ENCODE results near the gene COX7A2. TPM values are rescaled to one million over a fixed set of nuclear protein-coding genes. Genes with fewer than 3 reads are reported as not detected.

The COX7A2 gene
- total and polyA plus RNA-seq, 2 of the 13 experiments (the other 11 are each of a cell fraction or from before 2014, with no cell fraction given) = 407 to 556 TPM

DNA sequence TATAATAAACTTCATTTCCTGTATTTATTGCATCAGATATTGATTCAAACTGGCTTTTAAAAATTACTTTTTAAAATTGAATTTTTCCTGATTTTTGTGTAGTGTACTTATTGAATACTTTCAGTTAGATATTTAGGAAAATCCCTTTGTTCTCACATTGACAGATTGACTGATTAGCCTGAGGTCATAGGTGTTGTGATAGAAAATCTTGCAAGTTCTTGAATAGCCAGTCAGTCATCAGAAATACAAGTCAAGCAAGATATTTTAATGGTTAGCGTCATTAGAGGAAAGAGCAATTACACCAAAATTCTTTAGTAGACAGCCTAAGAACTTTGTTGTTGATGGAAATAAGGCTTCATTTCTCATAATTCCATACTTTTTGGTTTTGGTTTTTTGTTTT lies 44.4 kb upstream of the COX7A2 start (continued):
- TF ChIP-seq, protein P1, sequence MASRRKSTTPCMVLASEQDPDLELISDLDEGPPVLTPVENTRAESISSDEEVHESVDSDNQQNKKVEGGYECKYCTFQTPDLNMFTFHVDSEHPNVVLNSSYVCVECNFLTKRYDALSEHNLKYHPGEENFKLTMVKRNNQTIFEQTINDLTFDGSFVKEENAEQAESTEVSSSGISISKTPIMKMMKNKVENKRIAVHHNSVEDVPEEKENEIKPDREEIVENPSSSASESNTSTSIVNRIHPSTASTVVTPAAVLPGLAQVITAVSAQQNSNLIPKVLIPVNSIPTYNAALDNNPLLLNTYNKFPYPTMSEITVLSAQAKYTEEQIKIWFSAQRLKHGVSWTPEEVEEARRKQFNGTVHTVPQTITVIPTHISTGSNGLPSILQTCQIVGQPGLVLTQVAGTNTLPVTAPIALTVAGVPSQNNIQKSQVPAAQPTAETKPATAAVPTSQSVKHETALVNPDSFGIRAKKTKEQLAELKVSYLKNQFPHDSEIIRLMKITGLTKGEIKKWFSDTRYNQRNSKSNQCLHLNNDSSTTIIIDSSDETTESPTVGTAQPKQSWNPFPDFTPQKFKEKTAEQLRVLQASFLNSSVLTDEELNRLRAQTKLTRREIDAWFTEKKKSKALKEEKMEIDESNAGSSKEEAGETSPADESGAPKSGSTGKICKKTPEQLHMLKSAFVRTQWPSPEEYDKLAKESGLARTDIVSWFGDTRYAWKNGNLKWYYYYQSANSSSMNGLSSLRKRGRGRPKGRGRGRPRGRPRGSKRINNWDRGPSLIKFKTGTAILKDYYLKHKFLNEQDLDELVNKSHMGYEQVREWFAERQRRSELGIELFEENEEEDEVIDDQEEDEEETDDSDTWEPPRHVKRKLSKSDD (CRISPR knock-in tag; IDR thresholded peaks at IDR 0.05; ENCODE audit: low read depth) = no peak

DNA sequence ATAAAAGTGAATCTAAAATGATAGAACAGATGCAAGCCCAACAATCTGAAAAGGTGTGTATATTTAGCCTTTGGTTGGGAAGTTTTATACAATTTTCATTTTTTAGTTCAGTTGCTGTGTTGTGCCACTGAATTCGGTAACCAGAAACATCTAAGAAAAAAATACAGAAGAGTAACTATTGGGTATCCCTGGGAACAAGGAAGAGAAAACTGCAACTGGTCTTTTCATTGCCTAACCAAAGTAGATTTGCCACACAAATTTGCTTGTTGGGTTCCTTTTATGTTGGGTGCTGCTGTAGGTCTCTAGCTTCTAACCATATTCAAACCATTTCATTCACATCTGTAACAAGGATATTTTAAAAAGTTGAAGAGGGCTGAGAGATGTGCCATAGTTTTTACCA lies 43.8 kb upstream of the COX7A2 start:
- POLR2A ChIA-PET = no interaction called here
- TF ChIP-seq, protein P2, sequence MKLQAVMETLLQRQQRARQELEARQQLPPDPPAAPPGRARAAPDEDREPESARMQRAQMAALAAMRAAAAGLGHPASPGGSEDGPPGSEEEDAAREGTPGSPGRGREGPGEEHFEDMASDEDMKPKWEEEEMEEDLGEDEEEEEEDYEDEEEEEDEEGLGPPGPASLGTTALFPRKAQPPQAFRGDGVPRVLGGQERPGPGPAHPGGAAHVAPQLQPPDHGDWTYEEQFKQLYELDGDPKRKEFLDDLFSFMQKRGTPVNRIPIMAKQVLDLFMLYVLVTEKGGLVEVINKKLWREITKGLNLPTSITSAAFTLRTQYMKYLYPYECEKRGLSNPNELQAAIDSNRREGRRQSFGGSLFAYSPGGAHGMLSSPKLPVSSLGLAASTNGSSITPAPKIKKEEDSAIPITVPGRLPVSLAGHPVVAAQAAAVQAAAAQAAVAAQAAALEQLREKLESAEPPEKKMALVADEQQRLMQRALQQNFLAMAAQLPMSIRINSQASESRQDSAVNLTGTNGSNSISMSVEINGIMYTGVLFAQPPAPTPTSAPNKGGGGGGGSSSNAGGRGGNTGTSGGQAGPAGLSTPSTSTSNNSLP (IDR thresholded peaks at IDR 0.05; ENCODE audit: low read depth, low read length) = no peak
- TF ChIP-seq, protein P3, sequence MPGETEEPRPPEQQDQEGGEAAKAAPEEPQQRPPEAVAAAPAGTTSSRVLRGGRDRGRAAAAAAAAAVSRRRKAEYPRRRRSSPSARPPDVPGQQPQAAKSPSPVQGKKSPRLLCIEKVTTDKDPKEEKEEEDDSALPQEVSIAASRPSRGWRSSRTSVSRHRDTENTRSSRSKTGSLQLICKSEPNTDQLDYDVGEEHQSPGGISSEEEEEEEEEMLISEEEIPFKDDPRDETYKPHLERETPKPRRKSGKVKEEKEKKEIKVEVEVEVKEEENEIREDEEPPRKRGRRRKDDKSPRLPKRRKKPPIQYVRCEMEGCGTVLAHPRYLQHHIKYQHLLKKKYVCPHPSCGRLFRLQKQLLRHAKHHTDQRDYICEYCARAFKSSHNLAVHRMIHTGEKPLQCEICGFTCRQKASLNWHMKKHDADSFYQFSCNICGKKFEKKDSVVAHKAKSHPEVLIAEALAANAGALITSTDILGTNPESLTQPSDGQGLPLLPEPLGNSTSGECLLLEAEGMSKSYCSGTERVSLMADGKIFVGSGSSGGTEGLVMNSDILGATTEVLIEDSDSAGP (CRISPR knock-in tag; IDR thresholded peaks at IDR 0.05; ENCODE audit: borderline replicate concordance) = no peak
- TF ChIP-seq, protein P4, sequence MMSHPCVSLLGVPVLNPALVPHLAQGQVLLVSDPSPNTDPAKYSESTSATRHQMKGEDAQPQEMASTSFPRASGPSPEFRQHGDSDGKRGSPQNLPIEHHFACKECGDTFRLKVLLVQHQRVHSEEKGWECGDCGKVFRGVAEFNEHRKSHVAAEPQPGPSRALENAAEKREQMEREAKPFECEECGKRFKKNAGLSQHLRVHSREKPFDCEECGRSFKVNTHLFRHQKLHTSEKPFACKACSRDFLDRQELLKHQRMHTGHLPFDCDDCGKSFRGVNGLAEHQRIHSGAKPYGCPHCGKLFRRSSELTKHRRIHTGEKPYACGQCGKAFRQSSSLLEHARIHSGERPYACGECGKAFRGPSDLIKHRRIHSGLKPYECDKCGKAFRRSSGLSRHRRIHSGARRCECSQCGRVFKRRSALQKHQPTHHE (CRISPR knock-in tag; IDR thresholded peaks at IDR 0.05; ENCODE audit: borderline replicate concordance) = no peak
- TF ChIP-seq AKAP8 (CRISPR knock-in tag; IDR thresholded peaks at IDR 0.05) (no peak), KLF16 (CRISPR knock-in tag; IDR thresholded peaks at IDR 0.05) (no peak)
- TF ChIP-seq, protein P5, sequence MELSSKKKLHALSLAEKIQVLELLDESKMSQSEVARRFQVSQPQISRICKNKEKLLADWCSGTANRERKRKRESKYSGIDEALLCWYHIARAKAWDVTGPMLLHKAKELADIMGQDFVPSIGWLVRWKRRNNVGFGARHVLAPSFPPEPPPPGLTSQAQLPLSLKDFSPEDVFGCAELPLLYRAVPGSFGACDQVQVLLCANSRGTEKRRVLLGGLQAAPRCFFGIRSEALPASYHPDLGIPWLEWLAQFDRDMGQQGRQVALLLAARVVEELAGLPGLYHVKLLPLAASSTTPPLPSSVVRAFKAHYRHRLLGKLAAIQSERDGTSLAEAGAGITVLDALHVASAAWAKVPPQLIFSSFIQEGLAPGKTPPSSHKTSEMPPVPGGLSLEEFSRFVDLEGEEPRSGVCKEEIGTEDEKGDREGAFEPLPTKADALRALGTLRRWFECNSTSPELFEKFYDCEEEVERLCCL (CRISPR knock-in tag; IDR thresholded peaks at IDR 0.05; ENCODE audit: borderline replicate concordance) = no peak
- TF ChIP-seq, protein P6, sequence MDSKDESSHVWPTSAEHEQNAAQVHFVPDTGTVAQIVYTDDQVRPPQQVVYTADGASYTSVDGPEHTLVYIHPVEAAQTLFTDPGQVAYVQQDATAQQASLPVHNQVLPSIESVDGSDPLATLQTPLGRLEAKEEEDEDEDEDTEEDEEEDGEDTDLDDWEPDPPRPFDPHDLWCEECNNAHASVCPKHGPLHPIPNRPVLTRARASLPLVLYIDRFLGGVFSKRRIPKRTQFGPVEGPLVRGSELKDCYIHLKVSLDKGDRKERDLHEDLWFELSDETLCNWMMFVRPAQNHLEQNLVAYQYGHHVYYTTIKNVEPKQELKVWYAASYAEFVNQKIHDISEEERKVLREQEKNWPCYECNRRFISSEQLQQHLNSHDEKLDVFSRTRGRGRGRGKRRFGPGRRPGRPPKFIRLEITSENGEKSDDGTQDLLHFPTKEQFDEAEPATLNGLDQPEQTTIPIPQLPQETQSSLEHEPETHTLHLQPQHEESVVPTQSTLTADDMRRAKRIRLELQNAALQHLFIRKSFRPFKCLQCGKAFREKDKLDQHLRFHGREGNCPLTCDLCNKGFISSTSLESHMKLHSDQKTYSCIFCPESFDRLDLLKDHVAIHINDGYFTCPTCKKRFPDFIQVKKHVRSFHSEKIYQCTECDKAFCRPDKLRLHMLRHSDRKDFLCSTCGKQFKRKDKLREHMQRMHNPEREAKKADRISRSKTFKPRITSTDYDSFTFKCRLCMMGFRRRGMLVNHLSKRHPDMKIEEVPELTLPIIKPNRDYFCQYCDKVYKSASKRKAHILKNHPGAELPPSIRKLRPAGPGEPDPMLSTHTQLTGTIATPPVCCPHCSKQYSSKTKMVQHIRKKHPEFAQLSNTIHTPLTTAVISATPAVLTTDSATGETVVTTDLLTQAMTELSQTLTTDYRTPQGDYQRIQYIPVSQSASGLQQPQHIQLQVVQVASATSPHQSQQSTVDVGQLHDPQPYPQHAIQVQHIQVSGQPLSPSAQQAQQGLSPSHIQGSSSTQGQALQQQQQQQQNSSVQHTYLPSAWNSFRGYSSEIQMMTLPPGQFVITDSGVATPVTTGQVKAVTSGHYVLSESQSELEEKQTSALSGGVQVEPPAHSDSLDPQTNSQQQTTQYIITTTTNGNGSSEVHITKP (CRISPR knock-in tag; IDR thresholded peaks at IDR 0.05; ENCODE audit: low read depth) = no peak

More for the DNA sequence above, 43.8 kb upstream of the COX7A2 start:
- Histone ChIP-seq H4K20me1 (ENCODE audit: insufficient read depth, low read length) (peaks cover 11% of the 10 kb centered on the region), H3K27me3 (ENCODE audit: control insufficient read depth in 1 of 2, insufficient read depth in 2 of 2, low read length in 2 of 2) (no peaks in the 10 kb centered on the region; a peak in 1 of 5 replicates), H3K36me3 (replicated peaks in 1 of 2; ENCODE audit: control insufficient read depth in 1 of 2, insufficient read depth in 2 of 2, low read length in 2 of 2) (no peaks in the 10 kb centered on the region), H3K4me1 (ENCODE audit: insufficient read depth, low read length) (peaks cover 23% of the 10 kb centered on the region), H3K9ac (ENCODE audit: insufficient read depth, low read depth, low read length) (no peak overlapping the region), H3K4me2 (ENCODE audit: low read depth, low read length) (no peak overlapping the region), H3K79me2 (ENCODE audit: insufficient read depth, low read length) (peaks cover 25% of the 10 kb centered on the region), H3K27ac (ENCODE audit: extremely low read length, insufficient read depth, low read length) (no peak overlapping the region), H2AFZ (ENCODE audit: low read length) (no peak overlapping the region), H3K4me3 (replicated peaks in 1 of 3; ENCODE audit: insufficient read depth in 1 of 3, low read depth in 2 of 3, low read length in 3 of 3) (no peak overlapping the region), H3K9me3 (ENCODE audit: low read length) (no peaks in the 10 kb centered on the region)
- FAIRE-seq = no peak
- no TSS peak for BruUV-seq (replicated peaks)
- CTCF ChIA-PET (ENCODE audit: low intra/inter-chr PET ratio, low total read pairs) = no interaction called here
- in situ Hi-C loops (cut with HindIII; ENCODE audit: extremely low pct_ligation_motif_present, low pct_unique_long_range_greater_than_20kb) (loop anchor here (10.0 kb wide), 1 partner anchor 237 kb away; no protein-coding TSS in a partner anchor), intact Hi-C loops (cut with micrococcal nuclease; ENCODE audit: unreplicated experiment) (loop anchor here (5.0 kb wide), 1 partner anchor 315 kb away; the partner anchor contains the start of gene SENP6)
- no peak for ATAC-seq
- no peak for DNase-seq (ENCODE audit: low spot score)
- WGBS (ENCODE audit: low lambda C conversion rate) = 81% methylated on average over 1 of the region's 1 CpG

Measured in HepG2 (cell line).